AG09309 (cell line): Measurements from ENCODE around the gene C10orf90.

Experiments
- DNase-seq: peaks from one replicate; pipeline ENCODE4 v3.0.0-alpha.2; 2010; ENCODE audit warnings: low read depth
- H3K4me3 ChIP-seq: 2 replicates; pipeline ENCODE4 v1.5.1; 2011; ENCODE audit warnings: mild to moderate bottlenecking, low read depth, low read length, moderate library complexity; ENCODE audit not compliant: control insufficient read depth
- CTCF ChIP-seq: IDR thresholded peaks from 2 replicates; pipeline ENCODE4 v1.5.1; 2011; ENCODE audit warnings: mild to moderate bottlenecking, low read depth, low read length, inconsistent platforms; ENCODE audit not compliant: insufficient read depth, control insufficient read depth; ENCODE audit errors: missing control alignments

C10orf90 gene

GRCh38 chr10:126704649-126705048 lies 34.2 kb upstream of the C10orf90 start:
- no peak overlapping the region for H3K4me3 ChIP-seq
- no peak for DNase-seq
- no peak for TF ChIP-seq CTCF

- no peak for TF ChIP-seq CTCF
- DNase-seq, result no peak
- no peak overlapping the region for H3K4me3 ChIP-seq
Observed at GRCh38 chr10:126702181-126702580, 31.7 kb upstream of the C10orf90 start.

- TF ChIP-seq CTCF, result no peak
- DNase-seq, result no peak
Observed at GRCh38 chr10:126701526-126701925, 31.0 kb upstream of the C10orf90 start.

DNA sequence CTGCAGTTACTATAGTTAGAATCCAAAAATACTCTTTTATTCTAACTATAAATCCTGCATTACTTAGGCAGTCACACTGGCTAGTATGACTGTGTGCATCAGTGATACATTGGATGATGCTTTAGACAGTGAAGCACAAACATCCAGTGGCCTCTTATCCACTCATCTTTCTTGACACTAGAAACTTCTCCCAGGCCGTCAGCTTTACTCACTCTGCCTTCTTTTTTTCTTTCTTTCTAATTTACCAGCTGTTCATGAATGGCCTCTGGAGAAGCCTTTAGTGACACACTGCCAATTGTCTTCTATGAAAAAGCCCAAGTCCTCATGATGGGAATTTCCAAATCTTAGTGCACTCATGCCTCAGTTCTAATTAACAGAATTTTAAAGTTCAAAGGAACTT lies 26.2 kb upstream of the C10orf90 start:
- DNase-seq, result no peak
- H3K4me3 ChIP-seq, result no peak overlapping the region
- TF ChIP-seq CTCF, result no peak

More at GRCh38 chr10:126701526-126701925, 31.0 kb upstream of the C10orf90 start:
- no peak overlapping the region for H3K4me3 ChIP-seq

DNA sequence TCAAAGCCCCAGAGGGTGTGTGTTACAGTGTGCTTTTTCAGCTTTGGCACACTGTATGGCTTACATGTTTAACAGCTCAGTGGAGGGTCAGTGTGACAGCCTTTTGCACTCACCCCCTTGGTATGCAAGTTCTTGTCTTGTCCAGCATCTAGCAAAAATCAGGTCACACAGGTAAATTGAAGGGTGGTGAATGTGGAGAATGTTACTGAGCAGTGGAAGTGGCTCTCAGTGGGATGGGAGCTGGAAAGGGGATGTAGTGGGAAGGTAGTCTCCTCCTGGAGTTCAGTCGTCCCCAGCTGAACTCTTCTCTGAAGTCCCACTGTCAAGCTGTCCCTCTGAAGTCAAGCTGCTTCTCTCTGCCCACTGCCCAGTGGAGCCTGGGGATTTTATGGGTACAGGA lies 21.0 kb upstream of the C10orf90 start:
- TF ChIP-seq CTCF, result no peak
- DNase-seq, result no peak
- no peak overlapping the region for H3K4me3 ChIP-seq

DNA sequence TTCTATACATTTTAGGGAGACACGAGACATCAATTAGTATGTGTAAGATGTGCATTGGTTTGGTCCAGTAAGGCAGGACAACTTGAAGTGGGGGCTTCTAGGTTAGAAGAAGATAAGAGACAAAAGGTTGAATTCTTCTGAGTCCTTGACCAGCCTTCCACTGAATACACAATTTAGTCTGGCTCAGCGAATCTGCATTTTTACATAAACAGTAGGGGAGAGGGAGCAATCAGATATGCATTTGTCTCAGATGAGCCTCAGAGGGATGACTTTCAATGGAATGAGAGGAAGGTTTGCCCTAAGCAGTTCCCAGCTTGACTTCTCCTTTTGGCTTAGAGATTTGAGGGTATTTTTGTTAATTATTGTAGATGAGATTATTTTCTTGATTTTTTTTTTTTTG lies 20.0 kb upstream of the C10orf90 start:
- no peak for DNase-seq
- no peak for TF ChIP-seq CTCF
- no peak overlapping the region for H3K4me3 ChIP-seq

- no peak for TF ChIP-seq CTCF
- DNase-seq, result no peak
- H3K4me3 ChIP-seq, result no peak overlapping the region
Observed at GRCh38 chr10:126689461-126689994, 19.0 kb upstream of the C10orf90 start.
